ENCODE data around the gene SRP14.

SRP14 gene

DNA sequence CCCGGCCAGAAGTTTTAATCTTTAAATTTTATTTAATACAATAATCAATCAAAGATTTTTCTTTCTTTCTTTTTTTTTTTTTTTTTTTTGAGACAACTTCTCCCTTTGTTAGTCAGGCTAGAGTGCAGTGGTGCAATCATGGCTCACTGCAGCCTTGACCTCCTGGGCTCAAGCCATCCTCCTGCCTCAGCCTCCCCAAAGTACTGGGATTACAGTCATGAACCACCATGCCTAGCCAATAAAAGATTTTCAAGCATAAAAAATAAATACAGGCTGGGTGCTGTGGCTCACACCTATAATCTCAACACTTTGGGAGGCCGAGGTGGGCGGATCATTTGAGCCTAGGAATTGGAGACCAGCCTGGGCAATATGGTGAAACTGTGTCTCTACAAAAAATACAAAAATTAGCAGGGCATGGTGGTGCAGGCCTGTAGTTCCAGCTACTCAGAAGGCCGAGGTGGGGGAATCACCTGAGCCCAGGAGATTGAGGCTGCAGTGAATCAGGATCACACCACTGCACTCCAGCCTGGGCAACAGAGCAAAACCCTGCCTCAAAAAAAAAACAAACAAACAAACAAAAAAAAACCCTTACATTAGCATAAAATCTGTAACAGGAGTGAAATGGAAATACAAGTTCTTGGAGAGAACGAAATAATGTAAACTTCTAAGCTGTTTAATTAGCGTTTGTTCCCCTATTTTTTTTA lies 29.1 kb upstream of the SRP14 start:
- DNase-seq, result no peak

DNA sequence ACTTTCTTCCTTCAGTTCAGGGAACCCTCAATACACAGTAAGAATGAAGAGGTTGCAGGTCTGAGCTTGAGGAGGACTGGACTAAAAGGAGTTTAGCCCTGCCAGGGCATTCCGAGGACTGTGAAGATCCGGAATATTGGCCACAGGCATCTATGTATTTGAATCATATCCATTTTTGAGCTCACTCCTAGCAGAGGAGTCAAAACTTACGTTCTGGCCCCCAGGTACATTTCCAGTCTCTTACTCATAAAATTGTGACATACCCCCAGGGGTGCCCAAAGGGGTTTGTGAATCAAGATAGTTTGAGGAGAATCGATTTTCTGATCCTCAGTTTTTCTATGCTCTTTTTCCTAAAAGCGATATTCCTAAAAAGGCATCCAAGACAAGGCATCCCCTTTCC lies 27.6 kb upstream of the SRP14 start:
- DNase-seq, result no peak

DNA sequence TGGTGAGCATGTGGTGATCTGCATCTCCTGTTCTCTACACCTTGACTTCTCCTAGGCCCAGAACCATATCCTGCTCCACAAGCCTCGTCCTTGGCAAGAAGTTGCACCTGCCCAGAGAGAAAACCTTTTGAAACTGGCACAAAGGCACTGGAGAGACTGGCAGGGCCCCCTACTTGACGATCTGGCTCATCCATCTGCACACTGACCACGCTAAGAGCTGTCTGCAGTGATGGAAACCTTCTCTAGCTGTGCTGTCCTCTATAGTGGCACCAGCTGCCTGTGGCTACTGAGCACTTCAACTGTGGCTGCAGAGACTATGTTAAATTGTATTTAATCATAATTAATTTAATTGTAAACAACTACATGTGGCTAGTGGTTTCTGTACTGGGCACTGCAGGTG lies 26.2 kb upstream of the SRP14 start:
- no peak for DNase-seq

DNA sequence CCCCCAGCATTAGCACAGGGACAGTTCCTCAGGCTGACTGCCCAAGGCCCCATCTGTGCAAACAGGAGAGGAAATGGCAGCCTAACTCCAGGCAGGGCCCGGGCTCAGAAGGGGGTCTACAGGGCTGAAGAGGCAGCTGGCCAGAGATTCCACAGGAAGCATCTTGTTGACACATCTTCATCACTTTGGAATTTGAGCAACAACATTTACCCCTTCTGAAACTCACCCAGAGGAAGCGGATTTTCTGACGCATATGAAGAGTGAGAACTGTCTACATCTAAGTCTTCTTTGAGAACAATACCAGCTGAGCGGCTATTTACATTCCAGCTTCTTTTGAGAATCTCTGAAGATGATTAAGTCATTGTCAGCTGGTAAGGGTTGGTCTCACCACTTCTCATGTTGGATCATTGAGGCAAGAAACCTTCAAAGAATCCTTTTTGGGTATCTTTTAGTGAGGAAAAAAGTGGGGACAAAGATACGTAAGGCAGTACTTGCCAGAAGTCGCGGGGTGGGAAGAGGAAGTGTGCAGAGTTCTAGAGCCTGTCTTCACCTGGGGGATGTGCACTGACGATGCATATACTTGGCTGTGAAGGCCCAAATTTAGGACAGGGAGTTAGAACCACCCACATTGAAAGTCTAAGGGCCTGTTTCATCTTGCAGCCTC lies 25.4 kb upstream of the SRP14 start:
- DNase-seq, result no peak

DNA sequence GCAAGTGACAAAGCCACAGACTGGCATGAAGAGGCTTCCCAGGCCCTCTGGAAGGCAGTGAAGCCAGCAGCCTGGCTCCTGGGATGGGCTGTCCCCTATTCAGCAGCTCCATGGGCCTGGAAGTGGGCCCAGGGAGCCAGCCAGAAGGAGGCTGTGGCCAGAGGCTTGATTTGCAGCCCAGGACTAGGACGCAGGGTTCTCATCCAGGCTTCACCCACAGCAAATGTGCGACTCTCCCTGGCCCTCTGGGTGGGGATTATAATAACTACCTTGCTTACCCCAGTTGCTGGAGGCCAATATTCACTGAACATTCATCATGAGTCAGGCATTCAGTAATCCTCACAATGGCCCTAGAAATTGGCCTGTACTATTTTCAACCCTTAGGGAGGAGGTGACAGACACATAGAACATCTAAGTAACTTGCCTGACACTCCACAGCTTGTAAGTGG lies 24.6 kb upstream of the SRP14 start:
- peak; percentile 74 for DNase-seq

DNA sequence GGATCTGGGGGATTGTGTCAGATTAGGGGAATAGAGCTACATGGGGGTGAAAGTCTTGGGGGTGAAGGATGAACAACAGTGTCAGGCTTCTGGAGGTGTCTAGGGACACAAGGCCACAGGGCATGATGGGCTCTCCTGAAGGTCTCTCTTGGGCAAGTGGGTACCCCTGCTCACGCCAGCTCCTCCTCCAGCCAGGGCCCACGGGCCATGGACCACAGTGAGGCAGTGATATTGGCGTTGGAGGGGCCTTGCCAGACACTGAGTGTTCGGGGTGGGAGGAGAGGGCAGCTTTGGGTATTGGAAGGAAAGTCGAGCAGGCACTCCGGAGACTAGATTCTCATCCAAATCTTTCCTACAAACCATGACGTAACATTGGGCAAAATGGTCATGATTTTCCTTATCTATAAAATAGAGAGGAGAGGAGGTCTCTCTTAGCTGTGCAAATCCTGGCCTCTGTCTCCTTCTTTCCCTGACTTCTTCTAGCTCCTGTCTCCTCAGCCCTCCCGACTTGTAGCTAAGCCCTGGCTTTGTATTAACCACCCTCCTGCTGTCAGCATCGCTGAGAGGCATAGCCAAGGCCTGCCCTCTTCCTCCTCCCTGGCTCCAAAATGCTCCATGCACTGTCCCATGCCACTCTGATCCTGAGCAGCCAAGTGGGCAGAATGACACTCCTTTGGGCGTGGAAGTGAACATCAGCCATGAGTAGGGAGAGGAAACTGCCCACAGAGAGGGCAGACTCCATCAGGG lies 24.0 kb upstream of the SRP14 start:
- DNase-seq, result no peak

DNA sequence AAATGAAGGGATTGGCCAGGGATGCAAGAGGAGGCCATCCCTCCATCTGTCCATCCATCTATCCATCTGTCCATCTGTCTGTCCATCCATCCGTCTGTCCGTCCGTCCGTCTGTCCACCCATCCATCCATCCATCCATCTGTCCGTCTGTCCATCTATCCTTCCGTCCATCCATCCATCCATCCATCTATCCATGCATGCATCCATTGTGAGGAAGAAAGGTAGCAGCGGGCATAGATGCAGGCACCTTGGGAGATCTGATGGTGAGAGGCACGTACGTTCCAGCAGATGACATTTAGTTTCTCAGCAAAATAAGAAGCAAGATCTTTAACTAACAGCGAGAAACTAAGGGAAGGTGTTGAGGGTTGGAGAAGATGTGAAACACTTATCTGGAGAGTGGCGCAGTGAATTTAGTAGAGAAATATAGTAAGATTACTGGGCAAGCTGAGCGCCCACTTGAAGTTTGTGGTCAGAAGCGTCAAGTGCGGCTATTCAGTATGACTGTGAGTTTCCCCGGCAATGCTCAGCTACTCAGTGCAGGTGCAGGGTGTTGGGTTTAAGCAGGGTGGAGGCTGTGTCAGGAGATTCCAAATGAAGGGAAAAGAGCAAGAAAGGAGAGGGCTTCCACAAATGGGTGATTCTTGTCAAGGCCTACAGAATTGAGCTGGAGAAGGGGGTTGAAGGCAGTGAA lies 22.4 kb upstream of the SRP14 start:
- no peak for DNase-seq

DNA sequence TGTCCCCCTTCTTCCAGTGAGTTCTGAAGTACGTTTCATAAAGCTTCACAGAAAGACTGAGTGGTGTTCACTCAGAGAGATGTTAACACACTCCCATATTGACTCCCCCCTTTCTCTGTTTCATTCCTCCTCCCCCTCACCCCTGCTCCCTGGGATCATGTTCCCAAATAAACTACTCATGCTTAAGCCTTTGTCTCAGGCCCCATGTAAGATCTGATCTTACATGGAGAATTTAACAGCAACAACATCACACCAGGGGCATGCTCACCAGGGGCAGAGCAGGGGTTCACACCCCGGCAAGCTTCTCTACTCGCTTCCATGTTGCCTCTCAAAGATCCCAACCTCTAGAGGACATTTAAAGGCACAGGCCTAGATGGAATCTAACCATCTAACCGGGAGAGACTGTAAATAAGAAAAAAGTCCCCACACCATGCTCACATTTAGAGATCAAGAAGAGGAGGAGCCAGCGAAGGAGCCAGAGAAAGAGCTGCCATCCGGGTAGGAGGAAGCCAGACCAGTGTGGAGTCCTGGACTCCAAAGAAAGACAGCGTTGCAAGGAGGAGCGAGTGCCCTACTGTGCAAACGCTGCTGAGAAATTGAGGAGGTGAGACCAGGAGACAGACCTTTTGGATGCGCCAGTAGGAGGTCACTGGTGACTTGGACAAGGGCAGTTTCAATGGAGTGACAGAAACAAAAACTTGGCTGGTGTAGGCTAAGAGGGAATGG lies 21.4 kb upstream of the SRP14 start:
- no peak for DNase-seq

DNA sequence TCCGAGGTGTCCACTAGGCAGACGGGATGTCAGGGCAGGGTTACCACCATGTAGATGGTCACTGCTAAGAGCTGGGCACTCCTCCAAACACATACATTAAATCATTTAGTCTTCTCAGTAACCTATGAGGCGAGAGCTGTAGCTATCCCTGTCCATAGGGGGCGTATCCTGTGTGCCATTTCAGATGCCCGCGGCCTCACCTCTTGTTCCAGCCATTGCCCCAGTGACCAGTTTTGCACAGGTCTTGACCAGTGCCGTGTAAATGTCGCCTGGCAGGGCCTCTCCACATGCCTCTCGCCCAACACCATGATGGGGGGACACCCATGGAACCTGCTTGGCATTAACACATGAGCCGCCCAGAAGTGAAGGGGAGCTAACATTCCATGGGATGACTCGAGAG lies 20.8 kb upstream of the SRP14 start:
- DNase-seq, result no peak

DNA sequence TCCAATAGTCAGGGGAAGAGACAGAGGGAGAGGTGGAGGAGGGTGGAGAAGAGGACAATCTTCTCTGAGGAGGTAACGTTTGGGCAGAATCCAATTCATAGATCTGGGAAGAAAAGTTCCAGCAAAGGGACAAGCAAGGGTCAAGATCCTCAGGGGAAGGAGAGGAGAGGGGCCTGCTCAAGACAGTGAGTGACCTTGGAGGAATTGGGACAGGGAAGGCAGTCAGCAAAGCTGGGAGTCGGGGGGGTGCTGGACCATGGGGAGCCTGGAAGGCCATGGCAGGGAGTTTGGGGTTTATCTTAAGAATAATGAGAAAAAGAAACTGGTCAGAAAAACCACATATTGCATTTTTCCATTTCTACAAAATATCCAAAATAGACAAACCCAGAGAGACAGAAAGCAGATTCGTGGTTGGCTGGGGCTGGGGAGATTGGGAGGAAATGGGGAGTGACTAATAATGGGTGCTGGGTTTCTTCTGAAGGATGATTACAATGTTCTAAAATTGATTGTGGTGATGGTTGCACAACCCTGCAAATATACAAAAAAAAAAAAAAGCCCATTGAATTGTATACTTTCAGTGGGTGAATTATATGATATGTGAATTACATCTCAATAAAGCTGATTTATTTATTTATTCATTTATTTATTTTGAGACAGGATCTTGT lies 19.6 kb upstream of the SRP14 start:
- no peak for DNase-seq

DNA sequence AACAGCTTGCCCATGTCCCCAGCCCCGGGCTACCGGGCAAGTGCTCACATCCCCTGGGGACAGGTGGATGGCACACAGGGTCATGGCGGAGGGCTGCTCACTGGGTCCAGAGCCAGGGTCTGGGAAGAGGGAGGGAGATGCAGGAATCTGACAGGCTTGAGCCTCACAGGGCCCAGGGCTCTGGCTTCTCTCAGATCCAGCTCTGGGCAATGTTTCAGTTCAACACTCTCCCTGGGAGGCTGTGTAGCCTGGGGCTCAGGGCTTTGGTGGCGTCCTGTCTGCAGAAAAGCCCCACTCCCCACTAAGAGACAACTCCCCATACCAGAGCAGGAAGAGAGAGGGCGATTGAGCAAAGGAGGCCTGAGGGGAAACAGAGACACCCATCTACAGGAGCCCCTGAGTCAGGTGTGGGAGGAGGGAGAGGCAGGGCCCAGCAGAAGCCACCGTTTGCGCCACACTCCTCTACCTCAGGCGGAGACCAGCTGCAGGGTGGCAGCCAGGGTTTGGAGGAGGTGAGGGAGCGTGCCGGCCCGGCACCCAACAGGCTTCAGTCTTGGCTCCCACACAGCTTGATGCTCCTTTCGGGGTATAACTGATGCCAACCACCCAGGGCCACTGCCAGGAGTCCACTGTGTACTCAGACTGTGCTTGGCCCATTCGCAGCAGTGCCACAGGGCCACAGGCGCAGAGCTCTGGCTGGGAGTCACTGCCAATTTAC lies 16.8 kb upstream of the SRP14 start:
- DNase-seq, result no peak

DNA sequence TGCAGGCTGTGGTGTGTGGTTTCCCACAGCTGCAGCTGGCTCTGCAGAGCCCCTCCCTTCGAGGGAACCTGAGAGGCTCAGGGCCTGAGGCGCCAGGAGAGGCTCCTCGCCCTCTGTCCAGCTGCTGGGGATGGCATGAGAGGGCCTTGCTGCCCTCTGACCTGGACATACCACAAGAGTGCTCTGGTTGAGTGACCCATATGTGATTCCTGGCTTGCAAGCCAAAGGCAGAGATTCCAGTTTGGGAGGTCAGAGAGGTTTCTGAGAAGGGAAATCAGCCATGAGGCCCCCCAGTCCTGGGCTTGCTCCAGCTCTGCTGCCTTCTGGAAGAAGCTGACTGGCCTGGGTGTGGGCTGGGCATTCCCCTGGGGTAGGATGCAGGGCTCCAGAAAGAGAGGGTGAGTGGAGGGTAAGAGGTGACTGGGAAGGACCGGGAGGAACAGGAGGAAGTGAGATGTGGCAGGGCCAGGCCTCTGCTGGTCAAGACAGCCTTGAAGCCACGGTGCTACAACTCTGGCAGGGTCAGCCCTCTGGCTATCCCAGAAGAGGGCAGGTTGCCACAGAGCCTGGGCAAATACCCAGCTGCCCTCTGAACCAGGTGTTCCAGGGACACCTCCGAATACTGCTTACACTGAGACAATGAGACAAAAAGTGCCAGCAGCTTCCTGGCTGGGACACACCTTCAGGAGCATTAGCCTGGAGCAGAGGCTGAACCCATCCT lies 16.0 kb upstream of the SRP14 start:
- DNase-seq, result peak; percentile 78

DNA sequence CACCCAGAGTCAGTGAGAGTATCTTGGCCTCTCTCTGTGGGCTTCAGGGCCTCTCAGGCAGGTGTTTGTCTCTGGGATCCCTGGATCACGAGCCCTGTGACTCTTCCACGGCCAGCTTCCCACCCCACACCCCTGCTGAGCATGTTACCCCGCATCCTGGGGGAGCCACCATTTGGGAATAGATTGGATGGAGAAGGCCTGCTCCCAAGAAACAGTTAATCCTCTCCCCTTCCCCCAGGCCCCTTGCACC lies 15.5 kb upstream of the SRP14 start:
- DNase-seq, result no peak

DNA sequence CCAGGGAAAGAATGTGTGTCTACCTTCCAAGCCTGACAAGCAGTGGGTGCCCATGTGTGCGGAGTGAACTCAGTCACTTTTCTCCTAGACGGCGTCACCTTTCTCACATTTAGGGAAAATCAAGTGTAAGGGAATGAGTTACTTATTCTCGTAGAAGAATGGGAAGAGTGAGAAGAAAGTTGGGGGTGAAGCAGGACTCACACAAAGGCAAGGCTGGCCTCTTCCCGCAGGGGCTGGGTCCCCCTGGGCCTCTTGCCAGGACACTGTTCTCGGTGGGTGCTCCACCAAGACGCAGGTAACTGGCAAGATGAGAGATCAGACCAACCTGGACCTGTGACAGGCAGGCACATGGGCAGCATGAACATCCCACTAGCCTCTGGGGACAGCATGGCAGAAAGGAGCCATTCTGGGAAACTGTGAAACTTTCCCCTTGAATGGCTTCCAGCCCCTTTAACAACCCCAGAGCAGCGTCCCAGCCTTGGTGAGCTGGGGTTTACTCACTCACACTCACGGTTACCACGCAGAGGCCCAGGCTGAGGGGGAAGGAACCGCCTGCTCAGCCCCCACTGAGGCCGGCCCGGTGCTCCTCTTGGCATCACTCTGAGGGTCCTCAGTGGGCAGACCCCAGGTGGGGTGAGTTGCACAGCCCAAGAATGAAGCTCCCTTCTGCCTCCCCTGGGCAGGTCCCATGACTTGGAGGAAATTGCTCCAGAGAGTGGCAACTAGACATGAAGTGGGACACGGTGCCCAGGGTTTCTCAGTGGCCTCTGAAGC lies 15.0 kb upstream of the SRP14 start:
- no peak for DNase-seq

DNA sequence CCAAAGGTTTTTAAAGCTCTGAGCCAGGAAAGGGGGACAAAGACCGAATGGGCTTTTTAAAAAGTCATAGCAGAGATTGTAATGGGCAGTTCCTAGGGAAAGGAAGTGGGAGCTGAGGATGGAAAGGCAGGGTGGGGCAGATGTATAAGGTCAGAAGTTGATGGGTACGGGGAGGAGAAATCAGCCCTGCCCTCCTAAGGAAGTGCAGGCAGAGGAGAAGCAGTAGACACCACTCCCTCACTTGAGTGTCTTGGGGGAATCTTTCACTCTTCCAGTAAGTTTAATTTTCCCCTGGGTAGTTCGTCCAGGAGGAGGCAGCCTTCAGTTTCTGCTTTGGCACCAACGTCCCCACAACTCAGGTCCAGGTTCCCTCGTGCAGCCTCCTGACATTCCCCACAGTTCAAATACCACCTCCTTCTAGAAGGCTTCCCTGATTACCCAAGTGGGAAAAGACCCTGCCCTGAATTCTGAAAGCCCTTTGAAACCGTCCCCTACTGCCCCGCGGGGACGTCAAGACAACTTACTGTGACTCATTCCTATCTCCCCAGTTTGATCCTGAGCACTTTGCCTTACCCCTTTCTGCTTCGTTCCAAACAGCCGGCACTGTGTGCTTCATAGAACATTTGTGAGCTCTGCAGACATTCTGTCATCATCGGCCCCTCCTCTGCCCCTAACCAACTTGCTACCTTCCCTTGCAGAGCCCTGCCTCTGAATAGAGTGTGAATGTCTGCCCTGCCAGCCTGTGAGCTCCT lies 14.3 kb upstream of the SRP14 start:
- no peak for DNase-seq

DNA sequence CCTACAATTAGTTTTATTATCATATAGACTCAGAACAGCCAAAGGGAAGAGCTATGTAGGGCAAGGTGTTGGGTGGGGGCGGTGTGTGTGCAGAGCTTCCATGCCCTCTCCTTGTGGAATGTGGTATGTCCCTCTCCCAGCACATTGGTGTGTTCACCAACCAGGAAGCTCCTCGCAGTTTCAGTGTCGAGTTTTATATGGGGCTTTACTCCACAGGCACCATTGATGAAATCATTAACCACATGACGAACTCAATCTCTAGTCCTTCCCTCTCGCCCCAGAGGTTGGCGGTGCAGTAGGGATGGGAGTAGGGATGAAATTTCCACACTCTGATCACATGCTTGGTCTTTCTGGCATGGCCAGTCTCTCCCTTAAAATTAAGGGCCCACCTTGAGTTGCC lies 13.6 kb upstream of the SRP14 start:
- DNase-seq, result no peak

DNA sequence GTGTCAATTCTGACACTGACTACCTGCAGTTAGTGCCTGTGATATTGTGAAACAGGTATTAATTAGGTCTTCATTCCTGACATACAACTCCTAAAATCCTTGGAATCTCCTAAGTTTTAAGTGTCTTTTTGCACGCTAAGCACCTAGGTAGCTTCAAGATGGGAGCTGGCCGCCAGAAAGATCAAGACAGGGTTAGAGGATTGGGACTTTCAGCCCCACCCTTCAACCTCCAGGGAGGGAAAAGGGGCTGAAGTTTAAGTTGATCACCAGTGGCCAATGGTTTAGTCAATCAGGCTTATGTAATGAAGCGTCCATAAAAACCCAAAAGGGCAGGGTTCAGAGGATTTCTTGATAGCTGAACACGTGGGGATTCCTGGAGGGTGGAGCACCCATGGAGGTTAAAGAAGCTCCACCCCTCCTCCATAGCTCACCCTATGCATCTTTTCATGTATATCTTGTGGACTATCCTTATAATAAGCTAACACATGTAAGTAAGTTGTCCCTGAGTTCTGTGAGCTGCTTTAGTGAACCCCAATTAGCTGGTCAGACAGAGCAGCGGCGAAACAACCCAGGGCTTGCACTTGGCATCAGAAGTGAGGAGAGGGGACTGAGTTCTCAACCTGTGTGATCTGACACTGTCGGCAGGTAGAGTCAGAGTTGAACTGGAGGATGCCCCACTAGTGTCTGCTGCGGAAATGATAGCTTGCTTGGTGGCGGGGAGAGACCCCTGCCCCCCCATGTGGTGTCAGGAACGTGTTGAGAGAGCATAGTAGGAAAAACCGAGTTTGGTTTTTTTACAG lies 12.8 kb upstream of the SRP14 start:
- no peak for DNase-seq

DNA sequence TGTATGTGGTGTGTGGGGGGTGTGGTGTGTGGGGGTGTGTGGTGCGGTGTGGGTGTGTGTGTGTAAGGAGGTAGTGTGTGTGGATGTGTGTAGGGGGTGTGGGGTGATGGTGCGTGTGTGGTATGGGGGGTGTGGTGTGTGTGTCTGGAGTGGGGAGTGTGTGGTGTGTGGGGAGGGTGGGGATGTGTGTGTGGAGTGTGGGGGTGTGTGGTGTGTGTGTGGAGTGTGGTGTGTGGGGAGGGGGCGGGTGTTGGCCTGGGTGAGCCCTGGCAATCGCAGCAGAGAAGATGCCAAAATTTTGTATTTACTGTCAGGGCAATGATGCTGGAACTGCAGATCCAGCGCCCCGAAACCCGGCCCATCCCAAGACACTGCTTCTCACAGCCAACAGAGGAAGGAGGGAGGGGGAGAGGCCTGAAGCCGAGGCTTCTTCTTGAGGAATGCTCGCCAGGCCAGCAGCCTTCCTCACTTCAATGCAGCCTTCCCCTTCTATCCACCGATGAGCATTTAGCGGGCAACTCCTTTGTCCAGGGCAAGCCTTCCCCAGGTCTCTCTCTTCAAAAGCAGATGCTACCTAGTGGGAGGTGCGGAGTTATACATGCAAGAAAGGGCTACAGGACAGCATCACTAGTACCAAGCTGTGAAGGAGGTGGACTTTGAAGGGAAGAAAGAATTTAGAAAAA lies 11.9 kb upstream of the SRP14 start:
- DNase-seq, result peak; percentile 63
